ENCODE data around the gene MORC4. TPM values are rescaled to one million over a fixed set of nuclear protein-coding genes. Genes with fewer than 3 reads are reported as not detected.

Gene MORC4
- total RNA-seq, 1 experiment from 2014 or later, result 69.7 TPM

GRCh38 chrX:106891762-106892460 lies 108.1 kb downstream of the MORC4 start:
- DNase-seq, result no peak
- no peak for TF ChIP-seq CTCF (IDR thresholded peaks at IDR 0.05; ENCODE audit: insufficient read depth in 1 of 2, low read depth in 1 of 2, low read length in 1 of 2, severe bottlenecking in 1 of 2, unreplicated experiment in 1 of 2)
- intact Hi-C loops (cut with micrococcal nuclease; ENCODE audit: unreplicated experiment), result loop anchor here (10.0 kb wide), 1 partner anchor 183 kb away; no protein-coding TSS in a partner anchor
- peaks cover 13% of the 10 kb centered on the region for H3K4me1 ChIP-seq
- no peaks in the 10 kb centered on the region for H3K27me3 Mint-ChIP-seq (ENCODE audit: insufficient read depth, unreplicated experiment)
- H3K4me1 Mint-ChIP-seq (ENCODE audit: low read depth, unreplicated experiment), result peaks cover 7% of the 10 kb centered on the region
- no TSS peak for BruUV-seq (replicated peaks)
- CTCF ChIA-PET, result interaction anchor here (1.0 kb wide), 1 partner anchor 68 kb away, joined by 5 read pairs; no protein-coding TSS in a partner anchor
- H3K36me3 ChIP-seq (ENCODE audit: control insufficient read depth, insufficient read depth, low read length), result no peaks in the 10 kb centered on the region
- no peaks in the 10 kb centered on the region for H3K9me3 ChIP-seq
- H3K27me3 ChIP-seq (replicated peaks; ENCODE audit: control insufficient read depth, insufficient read depth, low read length), result no peaks in the 10 kb centered on the region
- no peak overlapping the region for H3K4me3 ChIP-seq (ENCODE audit: low read depth, low read length)
- H3K9me3 Mint-ChIP-seq (ENCODE audit: unreplicated experiment), result no peaks in the 10 kb centered on the region
- POLR2A ChIA-PET, result no interaction called here
- H3K27ac Mint-ChIP-seq (ENCODE audit: unreplicated experiment), result no peak overlapping the region
- no peaks in the 10 kb centered on the region for H3K36me3 Mint-ChIP-seq (ENCODE audit: insufficient read depth, unreplicated experiment)
- no peak overlapping the region for H3K4me3 Mint-ChIP-seq (ENCODE audit: unreplicated experiment)

Other genes with a start within 250 kb of the MORC4 start
- 7.4 and 8.7 TPM in 2 replicates for gene TBC1D8B, start 197.5 kb downstream of the MORC4 start, total RNA-seq (2022)
- not detected in 2 replicates for gene RIPPLY1, start 96.9 kb downstream of the MORC4 start, total RNA-seq (2022)
- gene CLDN2, start 79.8 kb downstream of the MORC4 start, total RNA-seq (2022), result 2.9 and 3.6 TPM in 2 replicates
- 11.8 and 16.3 TPM in 2 replicates for gene RBM41, start 118.6 kb upstream of the MORC4 start, total RNA-seq (2022)
- gene NUP62CL, start 206.2 kb upstream of the MORC4 start, total RNA-seq (2022), result 1.00 and 1.5 TPM in 2 replicates
- not detected in 2 replicates for gene DNAAF6, start 206.4 kb upstream of the MORC4 start, total RNA-seq (2022)